H9 (cell line): Measurements from ENCODE around the gene PRICKLE3. TPM values are rescaled to one million over a fixed set of nuclear protein-coding genes. Genes with fewer than 3 reads are reported as not detected.

Source experiments
- DNase-seq: peaks from one replicate; pipeline ENCODE4 v3.0.0-alpha.2; 2017
- H2AFZ ChIP-seq: one replicate; pipeline ENCODE4 v1.6.1; 2013; ENCODE audit warnings: mild to moderate bottlenecking, low read length, control low read depth, moderate library complexity
- H2AK5ac ChIP-seq: 2 replicates; pipeline ENCODE4 v1.6.1; 2013; ENCODE audit warnings: low read length, control low read depth, mixed read lengths; ENCODE audit not compliant: insufficient read length
- H2BK120ac ChIP-seq: one replicate; pipeline ENCODE4 v1.6.1; 2013; ENCODE audit warnings: low read depth, mild to moderate bottlenecking, low read length, control low read depth, inconsistent platforms; ENCODE audit not compliant: poor library complexity, severe bottlenecking
- H2BK12ac ChIP-seq: 2 replicates; pipeline ENCODE4 v1.6.1; 2013; ENCODE audit warnings: low read length, control low read depth, mixed read lengths, low read depth; ENCODE audit not compliant: insufficient read length
- H2BK15ac ChIP-seq: 2 replicates; pipeline ENCODE4 v1.6.1; 2013; ENCODE audit warnings: low read depth, low read length, control low read depth
- H2BK20ac ChIP-seq: one replicate; pipeline ENCODE4 v1.6.1; 2013; ENCODE audit warnings: low read depth, mild to moderate bottlenecking, low read length, control low read depth, inconsistent platforms; ENCODE audit not compliant: poor library complexity, severe bottlenecking
- H2BK5ac ChIP-seq: 2 replicates; pipeline ENCODE4 v1.6.1; 2013; ENCODE audit warnings: low read length, control low read depth, mixed read lengths; ENCODE audit not compliant: insufficient read length
- H3K14ac ChIP-seq: 2 replicates; pipeline ENCODE4 v1.6.1; 2013; ENCODE audit warnings: low read length, control low read depth; ENCODE audit not compliant: insufficient read depth
- H3K18ac ChIP-seq: 2 replicates; pipeline ENCODE4 v1.6.1; 2013; ENCODE audit warnings: low read depth, mild to moderate bottlenecking, mixed read lengths, low read length, control low read depth; ENCODE audit not compliant: insufficient read length
- H3K23ac ChIP-seq: 2 replicates; pipeline ENCODE4 v1.6.1; 2013; ENCODE audit warnings: low read length, control low read depth, mixed read lengths, low read depth; ENCODE audit not compliant: insufficient read length
- H3K23me2 ChIP-seq: 2 replicates; pipeline ENCODE4 v1.6.1; 2013; ENCODE audit warnings: low read depth, mild to moderate bottlenecking, mixed read lengths, low read length, control low read depth; ENCODE audit not compliant: insufficient read length, poor library complexity, severe bottlenecking
- H3K27ac ChIP-seq: 2 replicates; pipeline ENCODE4 v1.5.1; 2013; ENCODE audit warnings: low read length, control low read depth, mixed read lengths, low read depth; ENCODE audit not compliant: insufficient read length
- H3K27me3 ChIP-seq: 2 replicates; pipeline ENCODE4 v1.6.1; 2013; ENCODE audit warnings: low read length, control low read depth, inconsistent platforms; ENCODE audit not compliant: insufficient read depth
- H3K4ac ChIP-seq: 2 replicates; pipeline ENCODE4 v1.6.1; 2013; ENCODE audit warnings: low read depth, mild to moderate bottlenecking, control low read depth, inconsistent platforms, low read length, moderate library complexity
- H3K4me1 ChIP-seq: 2 replicates; pipeline ENCODE4 v1.6.1; 2013; ENCODE audit warnings: low read length, control low read depth, inconsistent platforms; ENCODE audit not compliant: insufficient read depth
- H3K4me2 ChIP-seq: 2 replicates; pipeline ENCODE4 v1.6.1; 2013; ENCODE audit warnings: low read length, control low read depth, mixed read lengths; ENCODE audit not compliant: insufficient read length, insufficient read depth
- H3K56ac ChIP-seq: 2 replicates; pipeline ENCODE4 v1.6.1; 2013; ENCODE audit warnings: low read depth, mild to moderate bottlenecking, mixed read lengths, low read length, control low read depth; ENCODE audit not compliant: insufficient read length
- H3K79me1 ChIP-seq: 2 replicates; pipeline ENCODE4 v1.6.1; 2013; ENCODE audit warnings: low read depth, mild to moderate bottlenecking, moderate library complexity, low read length, control low read depth, inconsistent platforms; ENCODE audit not compliant: insufficient read depth, poor library complexity, severe bottlenecking
- H3K79me2 ChIP-seq: 2 replicates; pipeline ENCODE4 v1.6.1; 2013; ENCODE audit warnings: low read length, control low read depth, inconsistent platforms; ENCODE audit not compliant: insufficient read depth
- H3K9ac ChIP-seq: 2 replicates; pipeline ENCODE4 v1.6.1; 2013; ENCODE audit warnings: low read length, control low read depth, mixed read lengths; ENCODE audit not compliant: insufficient read length; ENCODE audit errors: extremely low read depth
- H3K9me3 ChIP-seq: one replicate; pipeline ENCODE4 v1.6.1; 2013; ENCODE audit warnings: low read depth, low read length, inconsistent platforms; ENCODE audit not compliant: control insufficient read depth
- H3T11ph ChIP-seq: one replicate; pipeline ENCODE4 v1.6.1; 2013; ENCODE audit warnings: mild to moderate bottlenecking, low read length, control low read depth, inconsistent platforms
- H4K20me1 ChIP-seq: one replicate; pipeline ENCODE4 v1.6.1; 2013; ENCODE audit not compliant: control insufficient read depth, insufficient read length, insufficient read depth
- H4K5ac ChIP-seq: 2 replicates; pipeline ENCODE4 v1.6.1; 2013; ENCODE audit warnings: low read depth, mild to moderate bottlenecking, mixed read lengths, low read length, control low read depth; ENCODE audit not compliant: insufficient read length
- H4K8ac ChIP-seq: replicated peaks from 2 replicates; pipeline ENCODE4 v1.6.1; 2013; ENCODE audit warnings: low read length, control low read depth, mixed read lengths, low read depth; ENCODE audit not compliant: insufficient read length
- H4K91ac ChIP-seq: 2 replicates; pipeline ENCODE4 v1.6.1; 2013; ENCODE audit warnings: low read depth, mild to moderate bottlenecking, moderate library complexity, mixed read lengths, low read length, control low read depth; ENCODE audit not compliant: insufficient read length
- H3K27ac Mint-ChIP-seq, 3 experiments: 2 replicates in 2 of 3; 3 replicates in 1 of 3; pipeline ENCODE4 v1.8.0; 2020 to 2021; ENCODE audit warnings: mixed read lengths in 3 of 3, mild to moderate bottlenecking in 1 of 3, moderate library complexity in 1 of 3
- H3K27me3 Mint-ChIP-seq: 2 replicates; pipeline ENCODE4 v1.8.0; 2021; ENCODE audit warnings: low read depth, mild to moderate bottlenecking, moderate library complexity, mixed read lengths
- H3K36me3 Mint-ChIP-seq, 3 experiments: 2 replicates in 2 of 3; 3 replicates in 1 of 3; pipeline ENCODE4 v1.8.0; 2020 to 2021; ENCODE audit warnings: low read depth in 3 of 3, mixed read lengths in 3 of 3; ENCODE audit not compliant: insufficient read depth in 1 of 3
- H3K4me1 Mint-ChIP-seq, 2 experiments: 2 replicates each; pipeline ENCODE4 v1.8.0; 2020; ENCODE audit warnings: mixed read lengths in 2 of 2
- H3K4me3 Mint-ChIP-seq, 2 experiments: 2 replicates in 1 of 2; 3 replicates in 1 of 2; pipeline ENCODE4 v1.8.0; 2020 to 2021; ENCODE audit warnings: mild to moderate bottlenecking in 2 of 2, mixed read lengths in 2 of 2, moderate library complexity in 1 of 2
- H3K9me3 Mint-ChIP-seq, 2 experiments: 2 replicates in 1 of 2; 3 replicates in 1 of 2; pipeline ENCODE4 v1.8.0; 2020; ENCODE audit warnings: mild to moderate bottlenecking in 2 of 2, mixed read lengths in 2 of 2, moderate library complexity in 1 of 2
- CTCF ChIP-seq: fragments of 200-600 bp; sonication (generic); conservative IDR thresholded peaks from 3 replicates; pipeline ENCODE4 v1.8.0; 2021; ENCODE audit warnings: antibody characterized with exemption, mild to moderate bottlenecking
- WGBS: extraction: QIAGEN DNeasy Blood & Tissue Kit; methylation state at CpG from one replicate; pipeline ENCODE4 v1.1.7; 2013; ENCODE audit warnings: missing lambda C conversion rate, low lambda C conversion rate, mixed read lengths; ENCODE audit not compliant: insufficient read length; ENCODE audit errors: extremely low coverage; 5-methylcytosine and 5-hydroxymethylcytosine counted together
- total RNA-seq: library from RNA; stranded (reverse); gene quantifications from 2 replicates; pipeline ENCODE4 v1.2.1, GENCODE V29; 2021

Gene PRICKLE3
- total RNA-seq, 1 experiment from 2014 or later = 9.7 TPM

- H2BK12ac ChIP-seq = no peak overlapping the region
- H2AK5ac ChIP-seq = no peak overlapping the region
- H3T11ph ChIP-seq = no peak overlapping the region
- H2AFZ ChIP-seq = no peak overlapping the region
- peaks cover 16% of the 10 kb centered on the region for H3K9me3 ChIP-seq
- no peak overlapping the region for H2BK120ac ChIP-seq
- no peak overlapping the region for H3K27ac ChIP-seq
- H2BK20ac ChIP-seq = no peak overlapping the region
- H3K4me2 ChIP-seq = peak overlapping the region; percentile 62
- no peaks in the 10 kb centered on the region for H3K79me1 ChIP-seq
- no peaks in the 10 kb centered on the region for H4K20me1 ChIP-seq
- peaks cover 9 to 25% of the 10 kb centered on the region in 2 experiments for H3K4me1 Mint-ChIP-seq
- peak; percentile 86 for DNase-seq
- no peak overlapping the region for H3K56ac ChIP-seq
- H2BK15ac ChIP-seq = no peak overlapping the region
- H3K4me1 ChIP-seq = no peaks in the 10 kb centered on the region; the same call in 1 of the 2 replicates
- H3K23ac ChIP-seq = no peak overlapping the region
- 0 out of 2 replicates have a peak overlapping the region, but pooled peaks have one; percentile 1 for H3K14ac ChIP-seq
- peaks cover 0 to 4% (median 1%) of the 10 kb centered on the region in 3 experiments; a peak in 4 of 7 replicates for H3K36me3 Mint-ChIP-seq
- no peak overlapping the region for H4K91ac ChIP-seq
- no CpG with 5 or more reads among the region's 44 CpGs for WGBS
- H3K9me3 Mint-ChIP-seq = peaks cover 63 to 82% of the 10 kb centered on the region in 2 experiments
- no peak overlapping the region for H4K5ac ChIP-seq
- no peaks in the 10 kb centered on the region for H3K27me3 ChIP-seq
- no peak overlapping the region for H3K4ac ChIP-seq
- H4K8ac ChIP-seq = no peak overlapping the region
- H2BK5ac ChIP-seq = no peak overlapping the region
- H3K18ac ChIP-seq = peak overlapping the region; percentile 35
- H3K9ac ChIP-seq = no peak overlapping the region
- H3K4me3 Mint-ChIP-seq = peak overlapping the region; percentile 69 to 81
- H3K23me2 ChIP-seq = no peaks in the 10 kb centered on the region
- peak overlapping the region in 2 of 3 experiments; percentile 68 to 88; a peak in 4 of 7 replicates for H3K27ac Mint-ChIP-seq
- peaks cover 4% of the 10 kb centered on the region for H3K27me3 Mint-ChIP-seq
- H3K79me2 ChIP-seq = no peaks in the 10 kb centered on the region
- peak; percentile 33; the same call in 1 of the 3 replicates for TF ChIP-seq CTCF
These were observed 44.5 kb upstream of the PRICKLE3 start for GRCh38 chrX:49230500-49231232.
